ENCODE data around the gene SNX24. TPM values are rescaled to one million over a fixed set of nuclear protein-coding genes. Genes with fewer than 3 reads are reported as not detected.

SNX24 gene
- total and polyA plus RNA-seq, 9 of the 15 experiments (the other 6 are each of a cell fraction or from before 2014, with no cell fraction given): 5.3 to 10.1 (median 7.9) TPM

DNA sequence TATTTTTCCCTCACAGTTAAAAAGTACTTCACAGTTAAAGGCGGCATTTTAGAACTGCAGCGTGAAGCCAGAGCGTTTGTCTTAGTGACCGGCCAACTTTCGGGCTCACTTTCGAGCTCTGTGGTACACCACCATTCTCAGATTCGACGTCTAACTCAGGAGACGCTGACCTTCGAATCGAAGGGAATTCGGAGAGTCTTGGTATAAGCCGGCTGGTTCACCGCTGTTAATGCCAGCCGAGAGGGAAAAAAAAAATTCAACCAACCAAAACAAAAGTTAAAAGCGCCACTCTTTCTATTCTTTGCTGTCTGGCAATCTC is 544 bp upstream of the SNX24 start (continued):
- TF ChIP-seq, protein P1, sequence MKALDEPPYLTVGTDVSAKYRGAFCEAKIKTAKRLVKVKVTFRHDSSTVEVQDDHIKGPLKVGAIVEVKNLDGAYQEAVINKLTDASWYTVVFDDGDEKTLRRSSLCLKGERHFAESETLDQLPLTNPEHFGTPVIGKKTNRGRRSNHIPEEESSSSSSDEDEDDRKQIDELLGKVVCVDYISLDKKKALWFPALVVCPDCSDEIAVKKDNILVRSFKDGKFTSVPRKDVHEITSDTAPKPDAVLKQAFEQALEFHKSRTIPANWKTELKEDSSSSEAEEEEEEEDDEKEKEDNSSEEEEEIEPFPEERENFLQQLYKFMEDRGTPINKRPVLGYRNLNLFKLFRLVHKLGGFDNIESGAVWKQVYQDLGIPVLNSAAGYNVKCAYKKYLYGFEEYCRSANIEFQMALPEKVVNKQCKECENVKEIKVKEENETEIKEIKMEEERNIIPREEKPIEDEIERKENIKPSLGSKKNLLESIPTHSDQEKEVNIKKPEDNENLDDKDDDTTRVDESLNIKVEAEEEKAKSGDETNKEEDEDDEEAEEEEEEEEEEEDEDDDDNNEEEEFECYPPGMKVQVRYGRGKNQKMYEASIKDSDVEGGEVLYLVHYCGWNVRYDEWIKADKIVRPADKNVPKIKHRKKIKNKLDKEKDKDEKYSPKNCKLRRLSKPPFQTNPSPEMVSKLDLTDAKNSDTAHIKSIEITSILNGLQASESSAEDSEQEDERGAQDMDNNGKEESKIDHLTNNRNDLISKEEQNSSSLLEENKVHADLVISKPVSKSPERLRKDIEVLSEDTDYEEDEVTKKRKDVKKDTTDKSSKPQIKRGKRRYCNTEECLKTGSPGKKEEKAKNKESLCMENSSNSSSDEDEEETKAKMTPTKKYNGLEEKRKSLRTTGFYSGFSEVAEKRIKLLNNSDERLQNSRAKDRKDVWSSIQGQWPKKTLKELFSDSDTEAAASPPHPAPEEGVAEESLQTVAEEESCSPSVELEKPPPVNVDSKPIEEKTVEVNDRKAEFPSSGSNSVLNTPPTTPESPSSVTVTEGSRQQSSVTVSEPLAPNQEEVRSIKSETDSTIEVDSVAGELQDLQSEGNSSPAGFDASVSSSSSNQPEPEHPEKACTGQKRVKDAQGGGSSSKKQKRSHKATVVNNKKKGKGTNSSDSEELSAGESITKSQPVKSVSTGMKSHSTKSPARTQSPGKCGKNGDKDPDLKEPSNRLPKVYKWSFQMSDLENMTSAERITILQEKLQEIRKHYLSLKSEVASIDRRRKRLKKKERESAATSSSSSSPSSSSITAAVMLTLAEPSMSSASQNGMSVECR (CRISPR knock-in tag; IDR thresholded peaks at IDR 0.05): no peak
- TF ChIP-seq, protein P2, sequence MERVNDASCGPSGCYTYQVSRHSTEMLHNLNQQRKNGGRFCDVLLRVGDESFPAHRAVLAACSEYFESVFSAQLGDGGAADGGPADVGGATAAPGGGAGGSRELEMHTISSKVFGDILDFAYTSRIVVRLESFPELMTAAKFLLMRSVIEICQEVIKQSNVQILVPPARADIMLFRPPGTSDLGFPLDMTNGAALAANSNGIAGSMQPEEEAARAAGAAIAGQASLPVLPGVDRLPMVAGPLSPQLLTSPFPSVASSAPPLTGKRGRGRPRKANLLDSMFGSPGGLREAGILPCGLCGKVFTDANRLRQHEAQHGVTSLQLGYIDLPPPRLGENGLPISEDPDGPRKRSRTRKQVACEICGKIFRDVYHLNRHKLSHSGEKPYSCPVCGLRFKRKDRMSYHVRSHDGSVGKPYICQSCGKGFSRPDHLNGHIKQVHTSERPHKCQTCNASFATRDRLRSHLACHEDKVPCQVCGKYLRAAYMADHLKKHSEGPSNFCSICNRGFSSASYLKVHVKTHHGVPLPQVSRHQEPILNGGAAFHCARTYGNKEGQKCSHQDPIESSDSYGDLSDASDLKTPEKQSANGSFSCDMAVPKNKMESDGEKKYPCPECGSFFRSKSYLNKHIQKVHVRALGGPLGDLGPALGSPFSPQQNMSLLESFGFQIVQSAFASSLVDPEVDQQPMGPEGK (CRISPR knock-in tag; IDR thresholded peaks at IDR 0.05; ENCODE audit: borderline replicate concordance): no peak
- 0 out of 2 replicates have a peak, but pooled peaks have one; percentile 30 for TF ChIP-seq DPF2 (IDR thresholded peaks at IDR 0.05)
- TF ChIP-seq ZNF197 (CRISPR knock-in tag; IDR thresholded peaks at IDR 0.05; ENCODE audit: low read depth): no peak
- TF ChIP-seq CREM (IDR thresholded peaks at IDR 0.05; ENCODE audit: low read depth): 0 out of 2 replicates have a peak, but pooled peaks have one; percentile 8
- TF ChIP-seq BRD9 (IDR thresholded peaks at IDR 0.05; ENCODE audit: low read depth, partially characterized antibody): peak; percentile 27
- TF ChIP-seq ETV5 (CRISPR knock-in tag; IDR thresholded peaks at IDR 0.05; ENCODE audit: low read depth): no peak
- no peak for TF ChIP-seq PCBP1 (IDR thresholded peaks at IDR 0.05; ENCODE audit: low read depth, low read length, poor library complexity, severe bottlenecking)
- TF ChIP-seq NFIC (IDR thresholded peaks at IDR 0.05): 0 out of 2 replicates have a peak, but pooled peaks have one; percentile 28
- 0 out of 2 replicates have a peak, but pooled peaks have one; percentile 13 for TF ChIP-seq BCOR (IDR thresholded peaks at IDR 0.05)
- TF ChIP-seq, protein P3, sequence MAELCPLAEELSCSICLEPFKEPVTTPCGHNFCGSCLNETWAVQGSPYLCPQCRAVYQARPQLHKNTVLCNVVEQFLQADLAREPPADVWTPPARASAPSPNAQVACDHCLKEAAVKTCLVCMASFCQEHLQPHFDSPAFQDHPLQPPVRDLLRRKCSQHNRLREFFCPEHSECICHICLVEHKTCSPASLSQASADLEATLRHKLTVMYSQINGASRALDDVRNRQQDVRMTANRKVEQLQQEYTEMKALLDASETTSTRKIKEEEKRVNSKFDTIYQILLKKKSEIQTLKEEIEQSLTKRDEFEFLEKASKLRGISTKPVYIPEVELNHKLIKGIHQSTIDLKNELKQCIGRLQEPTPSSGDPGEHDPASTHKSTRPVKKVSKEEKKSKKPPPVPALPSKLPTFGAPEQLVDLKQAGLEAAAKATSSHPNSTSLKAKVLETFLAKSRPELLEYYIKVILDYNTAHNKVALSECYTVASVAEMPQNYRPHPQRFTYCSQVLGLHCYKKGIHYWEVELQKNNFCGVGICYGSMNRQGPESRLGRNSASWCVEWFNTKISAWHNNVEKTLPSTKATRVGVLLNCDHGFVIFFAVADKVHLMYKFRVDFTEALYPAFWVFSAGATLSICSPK (IDR thresholded peaks at IDR 0.05; ENCODE audit: borderline replicate concordance): 0 out of 2 replicates have a peak, but pooled peaks have one; percentile 21
- no peak for TF ChIP-seq ZNF75A (CRISPR knock-in tag; IDR thresholded peaks at IDR 0.05)
- TF ChIP-seq NRF1 (conservative IDR thresholded peaks at IDR 0.05 in 1 of 2, IDR thresholded peaks at IDR 0.05 in 1 of 2): no peak
- TF ChIP-seq, protein P4, sequence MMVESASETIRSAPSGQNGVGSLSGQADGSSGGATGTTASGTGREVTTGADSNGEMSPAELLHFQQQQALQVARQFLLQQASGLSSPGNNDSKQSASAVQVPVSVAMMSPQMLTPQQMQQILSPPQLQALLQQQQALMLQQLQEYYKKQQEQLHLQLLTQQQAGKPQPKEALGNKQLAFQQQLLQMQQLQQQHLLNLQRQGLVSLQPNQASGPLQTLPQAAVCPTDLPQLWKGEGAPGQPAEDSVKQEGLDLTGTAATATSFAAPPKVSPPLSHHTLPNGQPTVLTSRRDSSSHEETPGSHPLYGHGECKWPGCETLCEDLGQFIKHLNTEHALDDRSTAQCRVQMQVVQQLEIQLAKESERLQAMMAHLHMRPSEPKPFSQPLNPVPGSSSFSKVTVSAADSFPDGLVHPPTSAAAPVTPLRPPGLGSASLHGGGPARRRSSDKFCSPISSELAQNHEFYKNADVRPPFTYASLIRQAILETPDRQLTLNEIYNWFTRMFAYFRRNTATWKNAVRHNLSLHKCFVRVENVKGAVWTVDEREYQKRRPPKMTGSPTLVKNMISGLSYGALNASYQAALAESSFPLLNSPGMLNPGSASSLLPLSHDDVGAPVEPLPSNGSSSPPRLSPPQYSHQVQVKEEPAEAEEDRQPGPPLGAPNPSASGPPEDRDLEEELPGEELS (CRISPR knock-in tag; IDR thresholded peaks at IDR 0.05; ENCODE audit: borderline replicate concordance): no peak
- peak; percentile 52 for TF ChIP-seq NCOA6 (IDR thresholded peaks at IDR 0.05)
